ENCODE results near the gene C16orf87.

- TF ChIP-seq CTCF (IDR thresholded peaks at IDR 0.05) (no peak), POLR2A (IDR thresholded peaks at IDR 0.05) (no peak)
These were observed 67.8 kb downstream of the C16orf87 start for GRCh38 chr16:46763147-46763546.

All from body of pancreas (tissue), 4 donors.